SK-N-SH (cell line): ENCODE results near the gene CERCAM. TPM values are rescaled to one million over a fixed set of nuclear protein-coding genes. Genes with fewer than 3 reads are reported as not detected.
A peak's percentile ranks its signal among the peaks of the same experiment; 100 is the strongest.
"Not testable (repeated sequence)": the region's sequence is repeated elsewhere in the genome, so short reads cannot be mapped to it uniquely, and the experiment has no call there.

Source experiments
- CTCF ChIA-PET: fragments of 300-600, 350-600 bp; formaldehyde crosslinking; extraction: SDS; loops from one replicate; lab custom pipeline; 2021; lab: Yijun Ruan, JAX
- POLR2A ChIA-PET: fragments of 350-600 bp; sonication (Branson Sonifier 250); formaldehyde crosslinking; extraction: SDS; loops from one replicate; lab custom pipeline; 2020; ENCODE audit warnings: antibody characterized with exemption, inconsistent platforms; lab: Yijun Ruan, JAX
- DNase-seq: peaks from one replicate; pipeline ENCODE4 v3.0.0; 2012
- H2AFZ ChIP-seq: fragments of 200-600 bp; sonication (generic); 2 replicates; pipeline ENCODE4 v1.8.1; 2016; ENCODE audit warnings: antibody characterized with exemption, mild to moderate bottlenecking, low read depth
- H3F3A ChIP-seq: fragments of 200-600 bp; sonication (generic); replicated peaks from 2 replicates; pipeline ENCODE3; 2016; ENCODE audit warnings: antibody characterized with exemption, mild to moderate bottlenecking; ENCODE audit not compliant: insufficient read depth
- H3K27ac ChIP-seq, 2 experiments: fragments of 200-500 bp in 1 of 2; fragments of 200-600 bp in 1 of 2; sonication (Bioruptor generic) in 1 of 2; sonication (generic), shearing (Covaris generic) in 1 of 2; 2 replicates each; pipeline versions ENCODE4 v1.5.1 to v1.6.1; 2014 to 2016; ENCODE audit warnings: low read depth in 2 of 2, inconsistent platforms in 1 of 2, low read length in 1 of 2, mild to moderate bottlenecking in 1 of 2, mixed read lengths in 1 of 2
- H3K27me3 ChIP-seq: fragments of 200-600 bp; sonication (generic), shearing (Covaris generic); 2 replicates; pipeline ENCODE4 v1.6.1; 2016; ENCODE audit warnings: mixed run types; ENCODE audit not compliant: insufficient read depth
- H3K36me3 ChIP-seq, 2 experiments: fragments of 200-500 bp in 1 of 2; fragments of 200-600 bp in 1 of 2; sonication (Bioruptor generic) in 1 of 2; sonication (generic) in 1 of 2; replicated peaks in 1 of 2; 2 replicates each; pipeline versions ENCODE3 to v1.5.1; 2014 to 2016; ENCODE audit warnings: low read length in 1 of 2, mild to moderate bottlenecking in 1 of 2; ENCODE audit not compliant: insufficient read depth in 2 of 2, control insufficient read depth in 1 of 2
- H3K4me1 ChIP-seq, 2 experiments: fragments of 200-500 bp in 1 of 2; fragments of 200-600 bp in 1 of 2; sonication (Bioruptor generic) in 1 of 2; sonication (generic), shearing (Covaris generic) in 1 of 2; 2 replicates each; pipeline versions ENCODE4 v1.5.1 to v1.6.1; 2014 to 2016; ENCODE audit warnings: low read depth in 1 of 2, low read length in 1 of 2, mixed run types in 1 of 2; ENCODE audit not compliant: insufficient read depth in 2 of 2, control insufficient read depth in 1 of 2
- H3K4me2 ChIP-seq: fragments of 200-600 bp; sonication (generic), shearing (Covaris generic); 2 replicates; pipeline ENCODE4 v1.6.1; 2017; ENCODE audit warnings: mixed run types
- H3K4me3 ChIP-seq, 2 experiments: fragments of 200-500 bp in 1 of 2; fragments of 200-600 bp in 1 of 2; sonication (Bioruptor generic) in 1 of 2; sonication (generic), shearing (Covaris generic) in 1 of 2; 2 replicates each; pipeline versions ENCODE4 v1.5.1 to v1.8.1; 2014 to 2016; ENCODE audit warnings: low read depth in 2 of 2, inconsistent platforms in 1 of 2, low read length in 1 of 2, mild to moderate bottlenecking in 1 of 2, mixed read lengths in 1 of 2, moderate library complexity in 1 of 2
- H3K79me2 ChIP-seq: fragments of 200-600 bp; sonication (generic); 2 replicates; pipeline ENCODE4 v1.8.1; 2017; ENCODE audit warnings: mild to moderate bottlenecking; ENCODE audit not compliant: insufficient read depth
- H3K9ac ChIP-seq: fragments of 200-600 bp; sonication (generic); 2 replicates; pipeline ENCODE4 v1.6.1; 2017; ENCODE audit warnings: mixed run types
- H3K9me2 ChIP-seq: fragments of 200-600 bp; sonication (generic); 2 replicates; pipeline ENCODE4 v1.6.1; 2017; ENCODE audit warnings: mixed run types
- H3K9me3 ChIP-seq: fragments of 200-600 bp; sonication (generic); 2 replicates; pipeline ENCODE4 v1.6.1; 2017; ENCODE audit warnings: mixed run types, mild to moderate bottlenecking, moderate library complexity
- H4K20me1 ChIP-seq: fragments of 200-600 bp; sonication (generic); 2 replicates; pipeline ENCODE4 v1.6.1; 2017; ENCODE audit warnings: mild to moderate bottlenecking, mixed run types; ENCODE audit not compliant: insufficient read depth
- EP300 ChIP-seq, 2 experiments: IDR thresholded peaks; 2 replicates each; pipeline versions ENCODE4 v1.4.0 to v1.6.1; 2012; ENCODE audit warnings: borderline replicate concordance in 1 of 2, low read depth in 1 of 2, low read length in 1 of 2
- POLR2AphosphoS5 ChIP-seq: IDR thresholded peaks from 2 replicates; pipeline ENCODE4 v1.6.1; 2012; ENCODE audit warnings: low read depth, low read length
- RCOR1 ChIP-seq: fragments of 150-350 bp; IDR thresholded peaks from 2 replicates; pipeline ENCODE4 v1.6.1; 2017; ENCODE audit warnings: antibody characterized with exemption, low read length
- RFX5 ChIP-seq: IDR thresholded peaks from 2 replicates; pipeline ENCODE4 v1.6.1; 2012; ENCODE audit warnings: mild to moderate bottlenecking, improper control_type of control experiment, low read length
- WGBS: methylation state at CpG from one replicate; pipeline ENCODE4 v1.1.6; 2017; ENCODE audit warnings: low lambda C conversion rate; 5-methylcytosine and 5-hydroxymethylcytosine counted together
- polyA plus RNA-seq, 3 experiments: library from polyadenylated mRNA; depleted of rRNA; stranded (reverse); fragments of >200 nt; gene quantifications; 2 replicates each; pipeline ENCODE4 v1.2.3, GENCODE V29; 2012
- TF ChIP-seq, protein P1 (sequence below): fragments of 150-350 bp; IDR thresholded peaks from 2 replicates; pipeline ENCODE4 v1.6.1; 2017; ENCODE audit warnings: antibody characterized with exemption, low read length, low read depth, borderline replicate concordance
- TF ChIP-seq, protein P2 (sequence below): fragments of 200-600 bp; sonication (generic); IDR thresholded peaks from 2 replicates; pipeline ENCODE4 v1.6.1; 2017; ENCODE audit warnings: antibody characterized with exemption, mild to moderate bottlenecking, moderate library complexity
- TF ChIP-seq, protein P3 (sequence below): IDR thresholded peaks from 2 replicates; pipeline ENCODE4 v1.4.0; 2012; ENCODE audit warnings: low read depth, borderline replicate concordance
- TF ChIP-seq, protein P4 (sequence below): IDR thresholded peaks from 2 replicates; pipeline ENCODE4; 2012
- TF ChIP-seq, protein P5 (sequence below): IDR thresholded peaks from 2 replicates; pipeline ENCODE4 v1.4.0; 2012; ENCODE audit warnings: low read depth
- TF ChIP-seq, protein P6 (sequence below): IDR thresholded peaks from 2 replicates; pipeline ENCODE4 v1.4.0; 2012; ENCODE audit warnings: low read depth, borderline replicate concordance

Gene CERCAM
- polyA plus RNA-seq, 1 of the 3 experiments (the other 2 are of a cell fraction), result 131 TPM

DNA sequence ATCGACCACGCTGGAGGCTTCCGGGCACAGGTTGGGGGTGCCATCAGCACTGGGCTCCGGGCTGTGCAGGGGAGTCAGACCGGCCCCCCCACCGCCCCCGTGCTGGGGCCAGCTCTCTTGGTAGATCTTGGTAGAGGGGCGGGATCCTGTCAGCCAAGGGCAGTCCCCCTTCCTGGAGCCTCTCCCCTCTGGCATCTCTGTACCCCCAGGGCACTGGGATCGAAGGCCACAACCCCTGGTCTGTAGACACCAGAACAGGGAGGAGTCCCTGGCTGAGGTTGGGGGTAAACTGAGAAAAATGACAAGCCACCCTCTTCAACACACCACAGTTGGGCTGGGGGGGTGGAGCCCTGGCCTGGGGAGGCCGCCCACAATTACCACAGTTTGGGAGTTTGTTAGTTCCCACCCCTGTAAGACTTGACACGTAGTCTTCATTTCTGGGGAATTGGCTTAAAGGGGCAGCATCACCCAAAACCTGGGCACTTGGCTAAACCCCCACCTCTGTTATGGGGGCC, 882 bp downstream of the CERCAM start:
- DNase-seq, result no peak
- Histone ChIP-seq H3K9me2 (no peaks in the 10 kb centered on the region), H3K4me1 (peaks cover 0 to 17% of the 10 kb centered on the region in 2 experiments; a peak in 1 of 4 replicates), H3K9ac (peak overlapping the region; percentile 78), H3K27me3 (no peaks in the 10 kb centered on the region; the same call in 1 of the 2 replicates), H4K20me1 (no peaks in the 10 kb centered on the region), H3K9me3 (no peaks in the 10 kb centered on the region), H3K79me2 (peaks cover 17% of the 10 kb centered on the region; the same call in 1 of the 2 replicates), H3F3A (no peaks in the 10 kb centered on the region), H3K36me3 (peaks cover 0 to 2% of the 10 kb centered on the region in 2 experiments), H3K4me2 (peak overlapping the region; percentile 100), H2AFZ (peak overlapping the region; percentile 98), H3K4me3 (peak overlapping the region; percentile 73 to 86), H3K27ac (peak overlapping the region; percentile 60 to 81; a peak in 3 of 4 replicates)
- CTCF ChIA-PET, result interaction anchor here (1.1 to 12.1 kb wide), 12 partner anchors 9 to 126 kb away, joined by 3 to 93 read pairs (median 10); partner anchors contain the start of genes SLC27A4 and URM1
- POLR2A ChIA-PET, result interaction anchor here (2.6 kb wide), 1 partner anchor 60 kb away, joined by 7 read pairs; no protein-coding TSS in a partner anchor
- TF ChIP-seq, protein P1, sequence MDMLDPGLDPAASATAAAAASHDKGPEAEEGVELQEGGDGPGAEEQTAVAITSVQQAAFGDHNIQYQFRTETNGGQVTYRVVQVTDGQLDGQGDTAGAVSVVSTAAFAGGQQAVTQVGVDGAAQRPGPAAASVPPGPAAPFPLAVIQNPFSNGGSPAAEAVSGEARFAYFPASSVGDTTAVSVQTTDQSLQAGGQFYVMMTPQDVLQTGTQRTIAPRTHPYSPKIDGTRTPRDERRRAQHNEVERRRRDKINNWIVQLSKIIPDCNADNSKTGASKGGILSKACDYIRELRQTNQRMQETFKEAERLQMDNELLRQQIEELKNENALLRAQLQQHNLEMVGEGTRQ, result no peak
- TF ChIP-seq, protein P2, sequence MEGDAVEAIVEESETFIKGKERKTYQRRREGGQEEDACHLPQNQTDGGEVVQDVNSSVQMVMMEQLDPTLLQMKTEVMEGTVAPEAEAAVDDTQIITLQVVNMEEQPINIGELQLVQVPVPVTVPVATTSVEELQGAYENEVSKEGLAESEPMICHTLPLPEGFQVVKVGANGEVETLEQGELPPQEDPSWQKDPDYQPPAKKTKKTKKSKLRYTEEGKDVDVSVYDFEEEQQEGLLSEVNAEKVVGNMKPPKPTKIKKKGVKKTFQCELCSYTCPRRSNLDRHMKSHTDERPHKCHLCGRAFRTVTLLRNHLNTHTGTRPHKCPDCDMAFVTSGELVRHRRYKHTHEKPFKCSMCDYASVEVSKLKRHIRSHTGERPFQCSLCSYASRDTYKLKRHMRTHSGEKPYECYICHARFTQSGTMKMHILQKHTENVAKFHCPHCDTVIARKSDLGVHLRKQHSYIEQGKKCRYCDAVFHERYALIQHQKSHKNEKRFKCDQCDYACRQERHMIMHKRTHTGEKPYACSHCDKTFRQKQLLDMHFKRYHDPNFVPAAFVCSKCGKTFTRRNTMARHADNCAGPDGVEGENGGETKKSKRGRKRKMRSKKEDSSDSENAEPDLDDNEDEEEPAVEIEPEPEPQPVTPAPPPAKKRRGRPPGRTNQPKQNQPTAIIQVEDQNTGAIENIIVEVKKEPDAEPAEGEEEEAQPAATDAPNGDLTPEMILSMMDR, result no peak
- TF ChIP-seq, protein P3, sequence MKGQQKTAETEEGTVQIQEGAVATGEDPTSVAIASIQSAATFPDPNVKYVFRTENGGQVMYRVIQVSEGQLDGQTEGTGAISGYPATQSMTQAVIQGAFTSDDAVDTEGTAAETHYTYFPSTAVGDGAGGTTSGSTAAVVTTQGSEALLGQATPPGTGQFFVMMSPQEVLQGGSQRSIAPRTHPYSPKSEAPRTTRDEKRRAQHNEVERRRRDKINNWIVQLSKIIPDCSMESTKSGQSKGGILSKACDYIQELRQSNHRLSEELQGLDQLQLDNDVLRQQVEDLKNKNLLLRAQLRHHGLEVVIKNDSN, result no peak
- TF ChIP-seq RFX5 (no peak), RCOR1 (no peak), POLR2AphosphoS5 (no peak), EP300 (IDR thresholded peaks at IDR 0.05; ENCODE audit: borderline replicate concordance in 1 of 2, low read depth in 1 of 2, low read length in 1 of 2) (no peak)
- TF ChIP-seq, protein P4, sequence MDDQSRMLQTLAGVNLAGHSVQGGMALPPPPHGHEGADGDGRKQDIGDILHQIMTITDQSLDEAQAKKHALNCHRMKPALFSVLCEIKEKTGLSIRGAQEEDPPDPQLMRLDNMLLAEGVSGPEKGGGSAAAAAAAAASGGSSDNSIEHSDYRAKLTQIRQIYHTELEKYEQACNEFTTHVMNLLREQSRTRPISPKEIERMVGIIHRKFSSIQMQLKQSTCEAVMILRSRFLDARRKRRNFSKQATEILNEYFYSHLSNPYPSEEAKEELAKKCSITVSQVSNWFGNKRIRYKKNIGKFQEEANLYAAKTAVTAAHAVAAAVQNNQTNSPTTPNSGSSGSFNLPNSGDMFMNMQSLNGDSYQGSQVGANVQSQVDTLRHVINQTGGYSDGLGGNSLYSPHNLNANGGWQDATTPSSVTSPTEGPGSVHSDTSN, result no peak
- TF ChIP-seq, protein P5, sequence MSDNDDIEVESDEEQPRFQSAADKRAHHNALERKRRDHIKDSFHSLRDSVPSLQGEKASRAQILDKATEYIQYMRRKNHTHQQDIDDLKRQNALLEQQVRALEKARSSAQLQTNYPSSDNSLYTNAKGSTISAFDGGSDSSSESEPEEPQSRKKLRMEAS, result no peak
- TF ChIP-seq, protein P6, sequence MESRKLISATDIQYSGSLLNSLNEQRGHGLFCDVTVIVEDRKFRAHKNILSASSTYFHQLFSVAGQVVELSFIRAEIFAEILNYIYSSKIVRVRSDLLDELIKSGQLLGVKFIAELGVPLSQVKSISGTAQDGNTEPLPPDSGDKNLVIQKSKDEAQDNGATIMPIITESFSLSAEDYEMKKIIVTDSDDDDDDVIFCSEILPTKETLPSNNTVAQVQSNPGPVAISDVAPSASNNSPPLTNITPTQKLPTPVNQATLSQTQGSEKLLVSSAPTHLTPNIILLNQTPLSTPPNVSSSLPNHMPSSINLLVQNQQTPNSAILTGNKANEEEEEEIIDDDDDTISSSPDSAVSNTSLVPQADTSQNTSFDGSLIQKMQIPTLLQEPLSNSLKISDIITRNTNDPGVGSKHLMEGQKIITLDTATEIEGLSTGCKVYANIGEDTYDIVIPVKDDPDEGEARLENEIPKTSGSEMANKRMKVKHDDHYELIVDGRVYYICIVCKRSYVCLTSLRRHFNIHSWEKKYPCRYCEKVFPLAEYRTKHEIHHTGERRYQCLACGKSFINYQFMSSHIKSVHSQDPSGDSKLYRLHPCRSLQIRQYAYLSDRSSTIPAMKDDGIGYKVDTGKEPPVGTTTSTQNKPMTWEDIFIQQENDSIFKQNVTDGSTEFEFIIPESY, result no peak
- 31% methylated on average over 5 of the region's 11 CpGs for WGBS

DNA sequence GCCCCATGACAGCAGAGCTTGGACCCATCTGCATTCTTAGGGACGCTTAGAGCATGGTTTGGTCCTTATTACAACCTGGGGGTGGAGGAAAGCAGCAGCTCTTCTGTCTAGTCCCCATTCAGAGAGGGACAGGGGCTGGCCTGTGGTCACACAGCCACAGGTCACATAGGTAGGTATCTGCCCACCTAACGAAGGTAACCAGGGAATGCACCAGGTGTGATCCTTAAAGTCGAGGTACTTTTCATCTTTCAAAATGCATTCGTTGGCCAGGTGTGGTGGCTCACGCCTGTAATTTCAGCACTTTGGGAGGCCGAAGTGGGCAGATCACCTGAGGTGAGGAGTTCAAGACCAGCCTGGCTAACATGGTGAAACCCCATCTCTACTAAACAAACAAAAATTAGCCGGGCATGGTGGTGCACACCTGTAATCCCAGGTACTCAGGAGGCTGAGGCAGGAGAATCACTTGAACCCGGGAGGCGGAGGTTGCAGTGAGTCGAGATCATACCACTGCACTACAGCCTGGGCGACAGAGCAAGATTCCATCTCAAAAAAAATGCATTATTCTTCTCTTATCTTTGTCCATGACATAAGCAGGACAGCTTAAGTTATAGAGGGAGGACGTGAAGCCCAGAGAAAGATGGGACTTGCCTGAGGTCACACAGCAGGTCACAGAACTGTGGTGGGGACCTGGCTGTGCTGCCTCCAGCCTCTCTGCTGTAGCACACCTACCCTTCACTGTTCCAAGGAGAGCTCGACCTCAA, 1.5 kb downstream of the CERCAM start:
- H3K36me3 ChIP-seq, DNase-seq, H2AFZ ChIP-seq, H3K27me3 ChIP-seq, H3K27ac ChIP-seq, H4K20me1 ChIP-seq, POLR2A ChIA-PET, H3K9me2 ChIP-seq, H3F3A ChIP-seq, H3K9ac ChIP-seq, H3K9me3 ChIP-seq: not testable (repeated sequence)
- 87% methylated on average over 13 of the region's 13 CpGs for WGBS
- CTCF ChIA-PET, result interaction anchor here (1.1 to 12.1 kb wide), 6 partner anchors 17 to 127 kb away, joined by 3 to 93 read pairs (median 10); no protein-coding TSS in a partner anchor
- Histone ChIP-seq H3K4me2 (peak overlapping the region; percentile 100), H3K4me1 (peaks cover 0 to 17% of the 10 kb centered on the region in 2 experiments; a peak in 1 of 4 replicates), H3K4me3 (peak overlapping the region in 1 of 2 experiments; percentile 86; a peak in 2 of 4 replicates), H3K79me2 (peaks cover 17% of the 10 kb centered on the region; the same call in 1 of the 2 replicates)
